Hepatic stellate cell (primary cell): ENCODE data around the gene DLL3.
A peak's percentile ranks its signal among the peaks of the same experiment; 100 is the strongest.

Source experiments
- DNase-seq: peaks from one replicate; pipeline ENCODE4 v3.0.0; 2011; ENCODE audit warnings: low spot score

The DLL3 gene

GRCh38 chr19:39517432-39517831 lies 18.7 kb downstream of the DLL3 start:
- no peak for DNase-seq

GRCh38 chr19:39518458-39518857 lies 19.7 kb downstream of the DLL3 start:
- DNase-seq: no peak

DNA sequence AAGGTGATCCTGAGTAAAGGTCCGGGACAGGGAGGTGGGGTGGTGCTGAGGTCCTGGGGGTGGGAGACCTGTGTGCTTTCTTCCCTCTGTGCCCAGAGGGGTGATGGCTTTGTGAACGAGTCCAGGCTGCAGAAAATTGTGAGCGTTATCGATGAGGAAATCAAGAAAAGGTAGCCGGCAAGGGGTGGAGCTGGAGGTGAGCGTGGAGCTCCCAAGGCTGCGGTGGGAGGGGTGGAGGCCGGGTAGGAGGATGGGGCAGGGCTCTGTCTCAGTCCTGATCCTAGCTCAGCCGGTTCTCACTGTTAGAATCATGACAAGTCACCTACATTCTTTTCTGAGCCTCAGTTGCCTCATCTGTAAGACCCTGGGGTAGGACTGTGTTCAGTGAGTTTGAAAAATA lies 20.2 kb downstream of the DLL3 start:
- DNase-seq: no peak

- no peak for DNase-seq
Measured at GRCh38 chr19:39520541-39521484, 22.1 kb downstream of the DLL3 start.

GRCh38 chr19:39524495-39524894 lies 25.7 kb downstream of the DLL3 start:
- DNase-seq: no peak

- DNase-seq: no peak
Measured at GRCh38 chr19:39525205-39525604, 26.5 kb downstream of the DLL3 start.

- no peak for DNase-seq
Measured at GRCh38 chr19:39531834-39532232, 33.1 kb downstream of the DLL3 start.

DNA sequence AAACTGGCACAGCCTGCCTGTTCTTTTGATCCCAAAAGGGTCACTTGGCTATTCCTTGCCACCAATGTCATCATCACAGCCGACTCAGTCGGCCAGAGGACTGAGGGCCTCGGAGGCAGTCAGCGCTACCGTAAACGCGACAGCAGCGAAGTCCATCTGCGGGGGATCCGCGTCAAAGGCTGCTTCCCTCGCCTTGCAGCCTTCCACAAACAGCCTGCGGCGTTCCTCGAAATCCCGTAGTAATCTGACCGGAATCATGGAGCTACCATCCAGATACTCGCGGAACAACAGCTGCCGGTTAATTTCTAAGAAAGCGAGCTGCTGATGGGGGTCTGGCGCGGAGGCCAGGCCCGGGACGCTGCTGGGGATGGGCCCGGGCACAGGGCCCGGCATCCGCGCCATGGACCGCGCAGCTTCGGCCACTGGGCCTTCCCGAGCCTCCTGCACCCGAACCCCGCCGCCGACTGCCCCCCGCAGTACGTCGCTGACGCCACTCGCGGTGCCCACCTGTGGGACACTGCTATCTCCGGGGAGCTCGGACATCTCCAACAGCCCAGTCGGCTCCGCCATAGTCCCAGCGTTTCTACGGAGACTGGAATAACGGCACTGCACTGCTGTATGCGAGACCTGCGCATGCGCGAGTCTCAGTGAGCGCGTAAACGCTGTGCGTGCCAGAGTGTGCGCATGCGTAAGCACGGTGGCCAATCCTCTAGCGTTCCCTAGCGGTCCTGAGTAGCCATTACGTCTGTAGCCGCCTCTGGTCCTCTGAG lies 33.7 kb downstream of the DLL3 start, which contains the start of gene EID2B:
Gene EID2B (minus strand): TSS at position 620 of the 770 bp plus-strand sequence. CDS start 50 bp downstream, at position 570.
- DNase-seq: peak; percentile 97

DNA sequence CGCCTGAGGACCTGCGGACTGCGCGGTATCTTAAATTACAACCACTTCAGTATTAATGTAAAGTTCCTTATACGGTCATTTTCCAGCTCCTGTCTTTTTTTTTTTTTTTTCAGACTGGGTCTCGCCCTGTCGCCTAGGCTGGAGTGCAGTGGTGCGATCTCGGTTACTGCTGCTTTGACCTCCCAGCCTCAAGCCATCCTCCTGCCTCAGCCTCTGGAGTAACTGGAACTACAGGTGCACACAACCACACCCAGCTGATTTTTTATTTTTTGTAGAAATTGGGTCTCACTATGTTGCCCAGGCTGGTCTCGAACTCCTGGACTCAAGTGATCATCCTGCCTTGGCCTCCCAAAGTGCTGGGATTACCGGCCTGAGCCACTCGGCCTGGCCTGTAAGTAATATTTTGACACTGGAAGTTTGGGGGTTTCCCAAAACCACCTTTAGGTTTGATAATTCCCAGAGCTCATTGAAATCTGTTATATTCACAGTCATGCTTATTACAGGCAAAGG lies 34.3 kb downstream of the DLL3 start:
- no peak for DNase-seq

GRCh38 chr19:39533791-39534190 lies 35.0 kb downstream of the DLL3 start:
- no peak for DNase-seq

- DNase-seq: no peak
Measured at GRCh38 chr19:39539165-39539517, 40.4 kb downstream of the DLL3 start.

DNA sequence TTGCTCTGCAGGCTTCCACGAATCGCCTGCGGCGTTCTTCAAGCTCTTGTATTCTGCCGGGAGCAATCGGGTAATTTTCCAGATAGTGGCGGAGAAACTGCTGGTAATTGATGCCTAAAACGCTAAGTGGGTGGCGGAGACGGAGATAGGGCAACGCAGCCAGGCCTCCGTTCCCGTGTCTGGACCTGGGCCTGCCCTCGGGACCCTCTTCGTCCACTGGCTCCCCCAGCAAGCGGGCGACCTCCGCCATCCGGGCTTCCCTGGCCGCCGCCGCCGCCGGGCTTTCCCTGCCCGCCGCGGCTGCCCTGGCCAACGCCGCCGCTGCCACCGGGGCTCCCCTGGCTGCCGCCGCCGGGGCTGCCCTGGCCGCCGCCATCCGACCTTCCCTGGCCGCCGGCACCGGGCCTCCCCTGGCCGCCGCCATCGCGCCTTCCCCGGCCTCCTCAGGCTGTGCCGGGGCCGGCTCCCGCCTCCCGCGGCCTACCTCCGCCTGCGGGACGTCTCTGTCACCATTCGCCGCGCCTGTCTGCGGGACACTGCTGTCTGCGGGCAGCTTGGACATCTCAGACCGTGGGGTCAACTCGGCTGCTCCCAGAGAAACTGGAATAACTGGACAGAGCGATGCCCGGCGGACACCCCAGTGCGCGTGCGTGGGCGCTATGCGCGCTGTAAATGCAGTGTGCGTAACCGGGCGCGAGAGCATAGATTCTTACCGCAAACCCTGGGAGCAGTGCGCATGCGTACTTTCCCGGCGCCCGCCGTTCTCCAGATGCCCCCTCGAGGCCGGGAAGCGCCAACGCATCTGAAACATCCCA lies 41.0 kb downstream of the DLL3 start, which contains the start of gene EID2:
Gene EID2 (minus strand): TSS at position 644 of the 815 bp plus-strand sequence. CDS start 82 bp downstream, at position 562.
- peak; percentile 96 for DNase-seq

- no peak for DNase-seq
Measured at GRCh38 chr19:39540333-39540673, 41.6 kb downstream of the DLL3 start.

DNA sequence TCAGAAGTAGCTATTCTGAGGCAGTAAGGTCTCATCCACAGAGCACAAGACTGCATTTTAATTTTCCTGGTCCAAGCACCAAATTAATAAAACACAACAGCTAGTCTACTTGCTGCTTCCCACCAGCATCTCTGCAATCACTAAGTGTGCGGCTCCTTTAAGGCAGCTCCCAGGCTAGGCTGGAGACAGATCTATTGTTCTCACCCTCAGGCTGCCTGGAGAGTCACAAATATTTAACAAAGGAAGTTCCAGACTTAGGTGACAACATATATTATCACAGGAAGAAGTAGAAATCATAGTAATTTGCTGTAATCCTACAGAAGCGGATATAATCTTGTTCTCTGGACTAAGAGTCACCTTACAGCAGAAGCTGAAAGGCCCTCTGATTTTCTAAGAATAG lies 43.5 kb downstream of the DLL3 start:
- no peak for DNase-seq

DNA sequence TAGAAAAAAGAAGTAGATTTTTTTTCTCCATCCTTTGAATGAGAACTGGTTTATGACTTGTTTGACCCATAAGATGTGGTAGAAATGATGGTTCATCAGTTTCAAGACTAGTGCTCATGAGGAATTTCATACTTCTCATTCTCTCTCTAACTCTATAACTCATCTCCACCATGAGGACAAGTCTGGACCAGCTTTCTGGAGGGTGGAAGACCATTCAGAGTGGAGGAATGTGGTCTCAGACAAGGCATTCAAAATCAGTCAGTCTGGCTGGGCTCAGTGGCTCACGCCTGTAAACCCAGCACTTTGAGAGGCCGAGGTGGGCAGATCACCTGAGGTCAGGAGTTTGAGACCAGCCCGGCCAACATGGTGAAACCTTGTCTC lies 44.7 kb downstream of the DLL3 start:
- DNase-seq: no peak

DNA sequence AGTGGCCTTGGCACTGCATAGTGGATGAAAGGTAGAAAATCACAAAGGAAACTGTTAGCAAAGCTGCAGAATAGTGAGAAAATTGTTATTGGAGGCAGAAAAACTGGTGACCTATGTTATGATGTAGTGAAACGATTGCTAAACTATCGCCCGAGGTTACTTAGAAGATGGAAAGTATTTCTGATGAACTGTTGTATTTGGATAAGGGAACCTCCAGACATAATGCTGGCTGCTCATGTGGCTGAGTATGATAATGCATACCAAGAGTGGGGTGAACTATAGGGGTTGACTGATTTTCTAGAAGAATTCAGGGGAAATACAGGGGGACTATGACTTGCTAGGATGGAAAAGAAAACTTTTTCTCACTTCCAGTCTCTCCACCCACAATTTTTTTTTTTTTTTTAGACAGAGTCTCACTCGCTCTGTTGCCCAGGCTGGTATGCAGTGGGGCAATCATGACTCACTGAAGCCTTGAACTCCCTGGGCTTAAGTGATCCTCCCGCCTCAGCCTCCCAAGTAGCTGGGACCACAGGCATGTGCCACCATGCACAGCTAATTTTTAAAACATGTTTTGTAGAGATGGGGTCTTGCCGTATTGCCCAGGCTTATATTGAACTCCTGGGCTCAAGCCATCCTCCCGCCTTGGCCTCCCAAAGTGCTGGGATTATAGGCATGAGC lies 45.6 kb downstream of the DLL3 start:
- no peak for DNase-seq

DNA sequence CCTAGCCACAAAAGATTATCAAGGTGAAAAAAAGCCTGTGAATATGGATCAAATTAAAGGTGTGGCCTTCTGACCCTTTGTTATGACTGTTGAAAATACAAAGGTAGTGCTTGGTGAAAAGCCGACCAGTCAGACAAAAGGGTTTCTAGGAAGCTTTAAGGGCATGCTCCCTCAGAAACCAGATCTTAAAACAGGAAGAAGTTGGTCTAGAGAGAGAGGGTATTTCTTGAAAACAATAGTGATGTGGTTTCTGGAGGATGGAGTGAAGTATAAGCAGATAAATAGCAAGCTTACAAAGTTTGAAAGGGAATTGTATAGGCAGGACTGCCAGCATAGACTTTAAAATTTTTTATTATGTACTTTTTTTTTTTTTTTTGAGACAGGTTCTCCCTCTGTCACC lies 46.2 kb downstream of the DLL3 start:
- no peak for DNase-seq

DNA sequence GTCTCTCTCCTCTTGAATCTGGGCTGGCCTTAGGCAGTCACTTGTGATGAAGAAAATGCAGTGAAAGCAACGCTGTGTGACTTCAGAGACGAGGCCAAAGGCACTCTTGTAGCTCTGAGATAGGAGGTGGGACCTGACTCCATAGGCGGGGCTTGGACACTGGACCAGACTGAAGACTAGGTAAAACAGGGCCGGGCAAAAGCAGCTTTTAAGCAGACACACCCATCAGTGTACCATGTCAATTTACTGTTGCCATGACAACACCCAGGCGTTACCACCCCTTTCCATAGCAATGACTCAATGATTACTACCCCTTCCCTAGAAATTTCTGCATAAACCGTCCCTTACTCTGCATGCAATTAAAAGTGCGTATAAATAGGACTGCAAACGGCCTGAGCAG lies 47.9 kb downstream of the DLL3 start:
- DNase-seq: no peak

- DNase-seq: no peak
Measured at GRCh38 chr19:39550197-39550596, 51.5 kb downstream of the DLL3 start.

DNA sequence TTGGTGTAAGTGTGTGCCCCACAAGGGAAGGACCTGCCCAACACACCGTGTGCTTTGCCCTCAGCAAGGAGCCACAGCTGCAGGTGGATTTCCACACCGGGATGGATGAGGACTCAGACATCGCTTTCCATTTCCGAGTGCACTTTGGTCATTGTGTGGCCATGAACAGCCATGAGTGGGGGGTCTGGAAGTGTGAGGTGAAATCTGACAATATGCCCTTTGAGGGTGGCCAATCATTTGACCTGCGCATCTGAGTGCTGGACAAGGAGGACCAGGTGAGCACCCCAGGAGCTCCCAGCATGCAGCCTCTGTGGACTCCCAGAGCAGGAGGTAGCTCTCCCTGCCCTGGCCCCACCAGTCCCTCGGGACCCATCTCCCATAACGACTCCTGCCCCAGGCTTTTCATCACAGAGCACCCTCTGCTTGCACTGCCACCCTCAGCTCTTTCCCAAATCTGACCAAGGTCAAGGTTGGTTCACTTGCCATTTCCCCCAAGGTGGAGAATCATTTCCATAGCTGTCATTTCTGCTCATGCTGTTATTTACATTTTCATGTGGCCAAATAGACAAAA lies 54.4 kb downstream of the DLL3 start:
- no peak for DNase-seq

- DNase-seq: no peak
Measured at GRCh38 chr19:39554701-39555311, 56.1 kb downstream of the DLL3 start.
